Karpas-422 (cell line): ENCODE measurements around the gene TCAP. TPM values are rescaled to one million over a fixed set of nuclear protein-coding genes. Genes with fewer than 3 reads are reported as not detected.
A peak's percentile ranks its signal among the peaks of the same experiment; 100 is the strongest.
"Not testable (repeated sequence)": the region's sequence is repeated elsewhere in the genome, so short reads cannot be mapped to it uniquely, and the experiment has no call there.

Experiments
- DNase-seq: peaks from one replicate; pipeline ENCODE4 v3.0.0-alpha.2; 2015
- H2AFZ ChIP-seq: fragments of 200-600 bp; sonication (generic); 2 replicates; pipeline ENCODE4 v1.6.1; 2014; ENCODE audit warnings: antibody characterized with exemption, low read length, mixed read lengths
- H3K27ac ChIP-seq: fragments of 200-600 bp; sonication (generic); 2 replicates; pipeline ENCODE4 v1.5.1; 2014; ENCODE audit warnings: mild to moderate bottlenecking, low read length, moderate library complexity
- H3K27me3 ChIP-seq: fragments of 200-600 bp; sonication (generic); 2 replicates; pipeline ENCODE4 v1.6.1; 2014; ENCODE audit warnings: low read length, mixed read lengths
- H3K36me3 ChIP-seq: fragments of 200-600 bp; sonication (generic); 2 replicates; pipeline ENCODE4 v1.6.1; 2014; ENCODE audit warnings: low read length, mixed read lengths; ENCODE audit not compliant: insufficient read depth
- H3K4me1 ChIP-seq: fragments of 200-600 bp; sonication (generic); 2 replicates; pipeline ENCODE4 v1.6.1; 2014; ENCODE audit warnings: mild to moderate bottlenecking, low read length, mixed read lengths
- H3K4me2 ChIP-seq: fragments of 200-600 bp; sonication (generic); 2 replicates; pipeline ENCODE4 v1.6.1; 2014; ENCODE audit warnings: low read length, low read depth, mild to moderate bottlenecking; ENCODE audit not compliant: poor library complexity, severe bottlenecking
- H3K4me3 ChIP-seq: fragments of 200-600 bp; sonication (generic); 2 replicates; pipeline ENCODE4 v1.5.1; 2014; ENCODE audit warnings: mild to moderate bottlenecking, antibody characterized with exemption, low read length, mixed read lengths
- H3K79me2 ChIP-seq: fragments of 200-600 bp; sonication (generic); 2 replicates; pipeline ENCODE4 v1.6.1; 2014; ENCODE audit warnings: mild to moderate bottlenecking, low read length, mixed read lengths
- H3K9ac ChIP-seq: fragments of 200-600 bp; sonication (generic); 2 replicates; pipeline ENCODE4 v1.6.0; 2014; ENCODE audit warnings: low read length
- H3K9me2 ChIP-seq: fragments of 200-600 bp; sonication (generic), shearing (Covaris generic); replicated peaks from 2 replicates; pipeline ENCODE4 v1.6.0; 2014; ENCODE audit warnings: mild to moderate bottlenecking, low read length, moderate library complexity; ENCODE audit not compliant: insufficient read depth
- H3K9me3 ChIP-seq: fragments of 300-700, 200-600 bp; sonication (generic); 2 replicates; pipeline ENCODE4 v1.6.1; 2014; ENCODE audit warnings: low read length, mixed read lengths
- H4K20me1 ChIP-seq: fragments of 200-600 bp; sonication (generic); 2 replicates; pipeline ENCODE4 v1.6.1; 2014; ENCODE audit warnings: mild to moderate bottlenecking, antibody characterized with exemption, low read length, low read depth; ENCODE audit not compliant: insufficient read depth
- total RNA-seq: library from RNA; depleted of rRNA; stranded (reverse); fragments of >200 nt; shearing (Covaris generic); gene quantifications from 2 replicates; pipeline ENCODE4 v1.2.3, GENCODE V29; 2014; ENCODE audit warnings: low replicate concordance

TCAP gene
- total RNA-seq, 1 experiment from 2014 or later = 1.5 TPM

- Histone ChIP-seq H3K9me2 (no peaks in the 10 kb centered on the region), H2AFZ (peak within 1 kb of the TSS; percentile 29), H3K4me1 (peaks cover 20% of the 10 kb centered on the region), H3K79me2 (no peaks in the 10 kb centered on the region), H3K4me3 (peak within 1 kb of the TSS; percentile 84), H3K4me2 (peak within 1 kb of the TSS; percentile 96), H3K27ac (peak within 1 kb of the TSS; percentile 81), H4K20me1 (no peaks in the 10 kb centered on the region), H3K27me3 (no peaks in the 10 kb centered on the region), H3K36me3 (no peaks in the 10 kb centered on the region), H3K9ac (peak within 1 kb of the TSS; percentile 79), H3K9me3 (no peaks in the 10 kb centered on the region)
- peak; percentile 95 for DNase-seq
Measured at GRCh38 chr17:39687546-39688474, 22.7 kb downstream of the TCAP start, which contains the start of gene PGAP3. TSS of gene PGAP3 (minus strand) at chr17:39688057. CDS start at chr17:39688014, 43 bp downstream.

- peak overlapping the region; percentile 84 for H3K4me3 ChIP-seq
- H3K9me2 ChIP-seq = no peaks in the 10 kb centered on the region
- H3K4me2 ChIP-seq = peak overlapping the region; percentile 96
- no peaks in the 10 kb centered on the region for H4K20me1 ChIP-seq
- no peaks in the 10 kb centered on the region for H3K36me3 ChIP-seq
- peak overlapping the region; percentile 79 for H3K9ac ChIP-seq
- no peak for DNase-seq
- H3K79me2 ChIP-seq = no peaks in the 10 kb centered on the region
- H3K27ac ChIP-seq = peak overlapping the region; percentile 81
- H3K27me3 ChIP-seq = no peaks in the 10 kb centered on the region
- peaks cover 20% of the 10 kb centered on the region for H3K4me1 ChIP-seq
- no peaks in the 10 kb centered on the region for H3K9me3 ChIP-seq
- H2AFZ ChIP-seq = peak overlapping the region; percentile 23; the same call in 1 of the 2 replicates
Measured at GRCh38 chr17:39688475-39688835, 23.3 kb downstream of the TCAP start.

DNA sequence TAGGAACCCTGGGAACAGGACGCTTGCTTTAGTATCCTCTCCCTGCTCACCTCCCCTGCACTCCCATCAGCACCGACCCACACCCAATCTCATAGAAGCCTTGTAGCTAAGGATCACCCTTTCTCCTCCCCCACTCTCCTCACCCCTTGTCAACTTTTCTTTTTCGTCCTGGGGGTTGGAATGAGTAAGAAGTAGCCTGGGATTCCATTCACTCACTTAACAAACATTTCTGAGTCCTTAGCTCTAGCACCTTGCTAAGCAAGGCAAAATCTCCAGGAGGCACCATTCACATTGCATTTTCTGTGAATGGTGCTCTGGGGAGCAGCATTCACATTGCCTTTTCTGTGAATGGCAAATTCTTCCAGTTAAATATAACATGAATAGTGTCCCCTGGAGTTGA lies 23.8 kb downstream of the TCAP start:
- Histone ChIP-seq H3K4me1 (peaks cover 20% of the 10 kb centered on the region), H3K9me2 (no peaks in the 10 kb centered on the region), H3K36me3 (no peaks in the 10 kb centered on the region), H3K9me3 (no peaks in the 10 kb centered on the region), H3K79me2 (no peaks in the 10 kb centered on the region), H2AFZ (no peak overlapping the region), H3K9ac (peak overlapping the region; percentile 79), H3K4me2 (peak overlapping the region; percentile 96), H4K20me1 (no peaks in the 10 kb centered on the region), H3K27ac (peak overlapping the region; percentile 81), H3K4me3 (peak overlapping the region; percentile 84), H3K27me3 (no peaks in the 10 kb centered on the region)
- no peak for DNase-seq

DNA sequence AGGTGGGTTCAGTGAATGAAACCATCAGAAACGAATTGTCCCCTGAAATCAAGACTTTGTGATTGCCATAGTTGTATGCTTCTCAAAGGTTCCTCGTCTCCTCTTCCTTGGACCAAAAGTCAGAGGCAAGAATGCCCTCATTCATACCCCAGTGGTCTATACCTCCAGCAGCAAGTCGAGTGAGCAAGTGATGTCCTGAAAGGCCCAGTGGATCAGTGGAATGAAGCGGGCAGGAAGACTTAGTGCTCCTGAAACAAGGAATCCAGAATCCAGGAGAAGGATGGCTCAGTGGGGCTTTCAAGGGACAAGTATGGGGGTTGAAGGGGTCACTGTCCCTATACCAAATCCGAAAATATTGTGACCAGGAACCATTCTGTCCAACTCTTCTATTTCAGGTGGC lies 29.4 kb downstream of the TCAP start:
- no peaks in the 10 kb centered on the region for H3K9me3 ChIP-seq
- H4K20me1 ChIP-seq = no peaks in the 10 kb centered on the region
- H3K9me2 ChIP-seq = no peaks in the 10 kb centered on the region
- H3K9ac ChIP-seq = no peak overlapping the region
- H3K4me3 ChIP-seq = no peak overlapping the region
- no peaks in the 10 kb centered on the region for H3K4me1 ChIP-seq
- no peak overlapping the region for H3K4me2 ChIP-seq
- no peaks in the 10 kb centered on the region for H3K36me3 ChIP-seq
- no peaks in the 10 kb centered on the region for H3K79me2 ChIP-seq
- H2AFZ ChIP-seq = no peak overlapping the region
- DNase-seq = no peak
- H3K27ac ChIP-seq = no peak overlapping the region
- no peaks in the 10 kb centered on the region for H3K27me3 ChIP-seq

DNA sequence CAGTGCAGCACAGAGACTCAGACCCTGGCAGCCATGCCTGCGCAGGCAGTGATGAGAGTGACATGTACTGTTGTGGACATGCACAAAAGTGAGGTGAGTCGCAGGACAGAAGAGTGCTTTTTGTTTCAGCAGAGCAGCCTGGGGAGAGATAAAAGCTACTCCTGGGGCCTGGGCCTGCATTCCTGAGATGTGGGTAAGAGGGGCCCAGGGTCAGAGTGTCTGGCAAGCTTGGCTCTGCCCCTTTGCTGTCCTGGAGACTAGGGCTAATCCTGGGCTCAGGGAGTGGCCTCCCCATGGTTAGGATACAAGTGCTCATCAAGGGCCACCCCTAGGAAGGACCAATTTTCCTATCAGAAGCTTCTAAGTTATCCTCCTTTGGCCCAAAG lies 29.9 kb downstream of the TCAP start:
- no peaks in the 10 kb centered on the region for H3K79me2 ChIP-seq
- no peaks in the 10 kb centered on the region for H3K4me1 ChIP-seq
- H3K9ac ChIP-seq = no peak overlapping the region
- H3K36me3 ChIP-seq = no peaks in the 10 kb centered on the region
- no peak for DNase-seq
- no peak overlapping the region for H3K27ac ChIP-seq
- no peak overlapping the region for H3K4me2 ChIP-seq
- no peaks in the 10 kb centered on the region for H4K20me1 ChIP-seq
- H3K4me3 ChIP-seq = no peak overlapping the region
- no peaks in the 10 kb centered on the region for H3K27me3 ChIP-seq
- H3K9me2 ChIP-seq = no peaks in the 10 kb centered on the region
- H3K9me3 ChIP-seq = no peaks in the 10 kb centered on the region
- H2AFZ ChIP-seq = no peak overlapping the region

DNA sequence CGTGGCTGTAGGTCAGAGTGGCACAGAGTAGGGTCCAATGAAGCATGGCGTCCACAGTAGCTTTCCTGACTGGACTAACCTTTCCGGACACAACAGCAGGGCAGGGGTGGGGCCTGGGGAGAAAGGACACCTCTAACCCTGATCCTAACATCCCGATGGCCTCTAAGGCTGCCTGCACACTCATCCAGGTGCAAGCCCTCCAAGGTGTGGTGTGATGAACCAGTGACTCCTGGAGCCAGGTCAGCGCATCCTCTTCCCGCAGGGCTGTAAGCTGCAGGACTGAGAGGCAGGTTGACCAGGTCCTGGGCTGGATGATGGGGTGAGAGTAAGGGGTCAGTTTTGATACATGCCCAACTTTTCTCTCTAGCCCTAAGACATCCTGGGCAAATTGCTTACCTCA lies 31.6 kb downstream of the TCAP start:
- no peak for DNase-seq
- H2AFZ ChIP-seq = no peak overlapping the region
- no peaks in the 10 kb centered on the region for H3K9me2 ChIP-seq
- no peak overlapping the region for H3K27ac ChIP-seq
- H3K4me1 ChIP-seq = no peaks in the 10 kb centered on the region
- no peaks in the 10 kb centered on the region for H4K20me1 ChIP-seq
- no peak overlapping the region for H3K4me3 ChIP-seq
- H3K79me2 ChIP-seq = no peaks in the 10 kb centered on the region
- H3K27me3 ChIP-seq = no peaks in the 10 kb centered on the region
- no peak overlapping the region for H3K9ac ChIP-seq
- no peaks in the 10 kb centered on the region for H3K9me3 ChIP-seq
- H3K36me3 ChIP-seq = no peaks in the 10 kb centered on the region
- no peak overlapping the region for H3K4me2 ChIP-seq

- Histone ChIP-seq H3K27ac (no peak overlapping the region), H3K36me3 (no peaks in the 10 kb centered on the region), H3K9me3 (no peaks in the 10 kb centered on the region), H3K4me2 (no peak overlapping the region), H3K4me1 (no peaks in the 10 kb centered on the region), H3K79me2 (no peaks in the 10 kb centered on the region), H3K4me3 (no peak overlapping the region), H2AFZ (no peak overlapping the region), H4K20me1 (no peaks in the 10 kb centered on the region), H3K27me3 (no peaks in the 10 kb centered on the region), H3K9me2 (no peaks in the 10 kb centered on the region), H3K9ac (no peak overlapping the region)
- DNase-seq = no peak
Measured at GRCh38 chr17:39697961-39698360, 32.8 kb downstream of the TCAP start.

DNA sequence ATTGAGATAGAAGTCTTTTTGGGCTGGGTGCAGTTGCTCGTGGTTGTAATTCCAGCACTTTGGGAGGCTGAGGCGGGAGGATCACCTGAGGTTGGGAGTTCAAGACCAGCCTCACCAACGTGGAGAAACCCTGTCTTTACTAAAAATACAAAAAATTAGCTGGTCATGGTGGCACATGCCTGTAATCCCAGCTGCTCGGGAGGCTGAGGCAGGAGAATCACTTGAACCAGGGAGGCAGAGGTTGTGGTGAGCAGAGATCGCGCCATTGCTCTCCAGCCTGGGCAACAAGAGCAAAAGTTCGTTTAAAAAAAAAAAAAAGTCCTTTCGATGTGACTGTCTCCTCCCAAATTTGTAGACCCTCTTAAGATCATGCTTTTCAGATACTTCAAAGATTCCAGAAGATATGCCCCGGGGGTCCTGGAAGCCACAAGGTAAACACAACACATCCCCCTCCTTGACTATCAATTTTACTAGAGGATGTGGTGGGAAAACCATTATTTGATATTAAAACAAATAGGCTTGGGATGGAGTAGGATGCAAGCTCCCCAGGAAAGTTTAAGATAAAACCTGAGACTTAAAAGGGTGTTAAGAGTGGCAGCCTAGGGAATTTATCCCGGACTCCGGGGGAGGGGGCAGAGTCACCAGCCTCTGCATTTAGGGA lies 34.1 kb downstream of the TCAP start:
- H3K4me2 ChIP-seq, H2AFZ ChIP-seq, H3K9me3 ChIP-seq, H3K79me2 ChIP-seq, H3K4me1 ChIP-seq, H3K27me3 ChIP-seq, H3K36me3 ChIP-seq, H3K4me3 ChIP-seq, H3K9ac ChIP-seq, H3K9me2 ChIP-seq, H3K27ac ChIP-seq, DNase-seq, H4K20me1 ChIP-seq: not testable (repeated sequence)
